ENCODE data around the gene SPHK1. TPM values are rescaled to one million over a fixed set of nuclear protein-coding genes. Genes with fewer than 3 reads are reported as not detected.

SPHK1 gene
- total and polyA plus RNA-seq, 3 donors from 2014 or later: 8.0 to 17.7 (median 14.7) TPM

DNA sequence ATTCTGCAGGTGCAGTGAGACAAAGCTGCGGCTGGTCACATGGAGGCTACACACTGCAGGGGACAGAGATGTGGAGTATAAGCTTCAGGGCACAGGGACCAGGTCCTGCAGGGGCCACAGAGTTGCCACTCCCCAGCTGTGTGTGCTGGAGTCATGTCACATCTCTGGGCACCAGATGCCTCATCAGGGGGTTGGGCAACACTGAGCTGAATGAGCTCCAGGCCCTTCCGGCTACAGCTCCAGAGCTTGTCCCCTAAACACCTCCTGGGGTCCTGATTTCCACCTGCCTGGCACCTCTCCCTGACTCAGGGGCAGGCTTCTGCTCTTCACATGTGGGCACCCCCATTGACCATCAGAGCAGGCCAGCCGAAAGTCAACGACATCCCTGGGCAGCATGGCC lies 32.5 kb downstream of the SPHK1 start:
- Histone ChIP-seq H3K9me3 (no peaks in the 10 kb centered on the region), H3K4me1 (peaks cover 22% of the 10 kb centered on the region), H3K4me3 (no peak overlapping the region), H3K27ac (no peak overlapping the region), H3K27me3 (no peaks in the 10 kb centered on the region), H3K36me3 (ENCODE audit: low read depth, missing control alignments) (no peaks in the 10 kb centered on the region)
- TF ChIP-seq, protein P1, sequence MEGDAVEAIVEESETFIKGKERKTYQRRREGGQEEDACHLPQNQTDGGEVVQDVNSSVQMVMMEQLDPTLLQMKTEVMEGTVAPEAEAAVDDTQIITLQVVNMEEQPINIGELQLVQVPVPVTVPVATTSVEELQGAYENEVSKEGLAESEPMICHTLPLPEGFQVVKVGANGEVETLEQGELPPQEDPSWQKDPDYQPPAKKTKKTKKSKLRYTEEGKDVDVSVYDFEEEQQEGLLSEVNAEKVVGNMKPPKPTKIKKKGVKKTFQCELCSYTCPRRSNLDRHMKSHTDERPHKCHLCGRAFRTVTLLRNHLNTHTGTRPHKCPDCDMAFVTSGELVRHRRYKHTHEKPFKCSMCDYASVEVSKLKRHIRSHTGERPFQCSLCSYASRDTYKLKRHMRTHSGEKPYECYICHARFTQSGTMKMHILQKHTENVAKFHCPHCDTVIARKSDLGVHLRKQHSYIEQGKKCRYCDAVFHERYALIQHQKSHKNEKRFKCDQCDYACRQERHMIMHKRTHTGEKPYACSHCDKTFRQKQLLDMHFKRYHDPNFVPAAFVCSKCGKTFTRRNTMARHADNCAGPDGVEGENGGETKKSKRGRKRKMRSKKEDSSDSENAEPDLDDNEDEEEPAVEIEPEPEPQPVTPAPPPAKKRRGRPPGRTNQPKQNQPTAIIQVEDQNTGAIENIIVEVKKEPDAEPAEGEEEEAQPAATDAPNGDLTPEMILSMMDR (IDR thresholded peaks at IDR 0.05): no peak
- TF ChIP-seq POLR2A (IDR thresholded peaks at IDR 0.05): no peak
- intact Hi-C loops (cut with DNase I; ENCODE audit: low total_unique reads): no loop called here
- DNase-seq: no peak
- WGBS, 2 donors: 87 to 95% methylated on average over 4 of the region's 4 CpGs

DNA sequence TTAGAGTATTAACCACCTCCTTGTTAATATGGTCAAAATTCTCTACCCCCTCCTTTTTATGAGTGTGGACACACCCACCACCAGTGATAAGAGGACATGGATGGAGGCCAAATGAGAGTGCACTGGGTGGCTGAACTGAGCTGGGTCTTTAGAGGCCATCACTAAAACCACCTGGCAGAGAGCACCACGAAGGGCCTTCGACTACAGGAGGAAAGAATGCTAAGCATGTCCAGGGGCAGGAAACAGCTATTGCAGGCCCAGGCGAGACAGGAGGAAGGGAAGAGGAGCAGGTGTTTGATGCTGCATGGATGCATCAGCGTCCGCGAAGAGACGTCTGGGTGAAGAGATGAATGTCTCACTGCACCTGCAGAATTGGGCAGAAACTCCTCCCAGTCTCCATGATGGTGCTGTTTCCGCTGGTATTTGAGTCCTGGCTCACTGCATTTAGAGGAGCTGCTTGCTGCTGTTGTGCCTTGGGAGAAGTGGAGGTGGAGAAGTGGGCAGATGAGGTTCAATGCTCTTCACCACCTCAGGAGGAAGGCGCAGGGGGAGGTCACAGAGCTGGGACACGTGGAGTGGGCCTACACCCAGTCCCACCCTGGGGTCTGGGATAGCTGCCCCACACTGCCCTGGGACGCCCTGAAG lies 33.2 kb downstream of the SPHK1 start:
- no peak for DNase-seq
- Histone ChIP-seq H3K27ac (no peak overlapping the region), H3K36me3 (ENCODE audit: low read depth, missing control alignments) (no peaks in the 10 kb centered on the region), H3K9me3 (no peaks in the 10 kb centered on the region), H3K27me3 (no peaks in the 10 kb centered on the region), H3K4me3 (no peak overlapping the region), H3K4me1 (peaks cover 22% of the 10 kb centered on the region)
- WGBS, 2 donors: 67 to 72% methylated on average over 11 of the region's 11 CpGs
- intact Hi-C loops (cut with DNase I; ENCODE audit: low total_unique reads): no loop called here
- TF ChIP-seq, protein P1 (IDR thresholded peaks at IDR 0.05): no peak
- TF ChIP-seq POLR2A (IDR thresholded peaks at IDR 0.05): no peak

DNA sequence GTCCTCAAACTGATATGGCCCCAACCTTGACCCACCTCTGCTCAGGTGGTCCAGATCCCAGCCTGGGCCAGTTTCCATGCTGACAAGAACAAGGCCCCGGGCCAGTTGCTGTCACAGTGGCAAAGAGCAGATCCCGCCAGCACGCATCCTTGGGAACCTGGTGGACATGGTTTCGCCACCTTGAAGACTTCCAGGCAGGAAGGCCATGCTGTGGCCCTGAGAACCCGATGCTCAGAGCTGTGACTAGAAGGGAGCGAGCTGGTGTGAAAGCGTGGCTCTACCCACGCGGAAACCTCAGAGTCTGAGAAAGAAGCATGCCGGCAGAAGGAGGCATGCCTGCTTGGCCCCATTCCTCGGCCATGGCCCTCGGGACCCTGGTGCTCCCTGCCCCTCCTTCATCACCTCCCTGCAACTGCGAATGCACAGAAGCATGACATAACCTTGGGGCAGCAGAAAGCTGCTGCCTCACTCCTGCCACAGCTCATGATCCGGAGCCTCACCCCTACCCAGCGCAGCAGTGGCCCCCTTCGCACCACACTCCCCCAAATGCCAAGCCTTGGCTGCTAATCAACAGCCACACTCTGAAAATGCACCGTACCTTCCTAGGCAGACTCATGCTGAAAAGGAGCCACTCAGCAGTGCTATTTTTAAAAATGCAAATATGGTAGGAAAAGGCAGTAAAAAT lies 35.3 kb downstream of the SPHK1 start:
- Histone ChIP-seq H3K4me1 (peaks cover 15% of the 10 kb centered on the region), H3K4me3 (no peak overlapping the region), H3K9me3 (no peaks in the 10 kb centered on the region), H3K27me3 (no peaks in the 10 kb centered on the region), H3K27ac (no peak overlapping the region), H3K36me3 (ENCODE audit: low read depth, missing control alignments) (no peaks in the 10 kb centered on the region)
- intact Hi-C loops (cut with DNase I; ENCODE audit: low total_unique reads): no loop called here
- 38 to 70% methylated on average over 8 to 16 of the region's 17 CpGs for WGBS, 2 donors
- DNase-seq: no peak
- TF ChIP-seq, protein P1 (IDR thresholded peaks at IDR 0.05): no peak
- TF ChIP-seq POLR2A (IDR thresholded peaks at IDR 0.05): no peak

DNA sequence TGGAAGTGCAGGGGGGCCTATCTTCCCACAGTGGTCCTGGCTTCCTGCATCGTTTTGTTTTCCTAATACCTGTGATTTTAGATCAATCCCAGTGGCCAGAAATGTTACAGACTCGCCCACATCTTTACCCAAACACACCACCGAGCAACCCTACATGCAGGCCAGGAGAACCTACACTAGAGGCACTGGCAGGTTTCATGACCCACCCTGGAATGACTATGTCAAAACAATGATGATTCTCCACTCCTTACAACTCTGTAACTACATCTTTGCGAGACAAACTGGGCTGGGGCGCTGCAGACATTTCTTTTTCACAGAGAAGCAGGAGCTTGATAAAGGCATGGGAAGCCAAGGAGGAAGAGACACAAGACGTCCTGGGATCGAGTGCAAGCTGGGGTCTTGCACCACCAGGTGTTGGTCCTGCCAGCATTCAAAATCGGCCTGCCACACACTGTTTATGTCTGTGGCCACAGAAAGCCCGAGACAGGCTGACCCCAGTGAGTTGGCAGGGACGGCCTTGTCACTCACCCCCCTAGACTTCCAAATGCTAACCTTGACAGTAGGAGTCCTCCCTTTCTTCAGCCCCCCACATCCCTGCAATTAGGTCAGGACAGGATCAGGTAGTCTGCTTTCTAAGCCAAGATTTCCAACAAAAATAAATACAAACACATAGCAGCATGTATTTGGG lies 36.1 kb downstream of the SPHK1 start:
- peaks cover 13% of the 10 kb centered on the region for H3K4me1 ChIP-seq
- 61 to 68% methylated on average over 9 to 10 of the region's 10 CpGs for WGBS, 2 donors
- H3K4me3 ChIP-seq: no peak overlapping the region
- H3K27ac ChIP-seq: no peak overlapping the region
- H3K36me3 ChIP-seq (ENCODE audit: low read depth, missing control alignments): no peaks in the 10 kb centered on the region
- DNase-seq: no peak
- intact Hi-C loops (cut with DNase I; ENCODE audit: low total_unique reads): no loop called here
- no peaks in the 10 kb centered on the region for H3K27me3 ChIP-seq
- no peaks in the 10 kb centered on the region for H3K9me3 ChIP-seq
- TF ChIP-seq, protein P1 (IDR thresholded peaks at IDR 0.05): no peak
- no peak for TF ChIP-seq POLR2A (IDR thresholded peaks at IDR 0.05)
